Endodermal cell (in vitro differentiated cells): Measurements from ENCODE around the gene CEP112. TPM values are rescaled to one million over a fixed set of nuclear protein-coding genes. Genes with fewer than 3 reads are reported as not detected.

Experiments used
- DNase-seq: peaks from one replicate; pipeline ENCODE4 v3.0.0-alpha.2; 2017
- H3K27ac ChIP-seq: 2 replicates; pipeline ENCODE4 v1.5.1; 2013; ENCODE audit warnings: mild to moderate bottlenecking, low read depth, low read length, moderate library complexity
- H3K27me3 ChIP-seq: 2 replicates; pipeline ENCODE4 v1.6.1; 2013; ENCODE audit warnings: mild to moderate bottlenecking, low read length, moderate library complexity; ENCODE audit not compliant: insufficient read depth, control insufficient read depth, poor library complexity, severe bottlenecking
- H3K36me3 ChIP-seq: 2 replicates; pipeline ENCODE4 v1.7.0; 2013; ENCODE audit warnings: mild to moderate bottlenecking, low read length, moderate library complexity; ENCODE audit not compliant: control insufficient read depth, insufficient read depth
- H3K4me1 ChIP-seq: one replicate; pipeline ENCODE4 v1.7.0; 2013; ENCODE audit warnings: low read length; ENCODE audit not compliant: control insufficient read depth, insufficient read depth
- H3K4me3 ChIP-seq: 2 replicates; pipeline ENCODE4 v1.5.1; 2013; ENCODE audit warnings: mild to moderate bottlenecking, low read length, moderate library complexity
- H3K9ac ChIP-seq: 2 replicates; pipeline ENCODE4 v1.6.1; 2013; ENCODE audit warnings: mild to moderate bottlenecking, low read length, moderate library complexity; ENCODE audit not compliant: poor library complexity, severe bottlenecking; ENCODE audit errors: extremely low read depth
- H3K9me3 ChIP-seq: 2 replicates; pipeline ENCODE4 v1.6.1; 2013; ENCODE audit warnings: mild to moderate bottlenecking, low read length, moderate library complexity; ENCODE audit not compliant: control insufficient read depth
- H3K27ac Mint-ChIP-seq: 2 replicates; pipeline ENCODE4 v1.8.0; 2020; ENCODE audit warnings: mixed read lengths
- H3K27me3 Mint-ChIP-seq: 2 replicates; pipeline ENCODE4 v1.8.0; 2021; ENCODE audit warnings: mild to moderate bottlenecking, mixed read lengths; ENCODE audit not compliant: insufficient read depth
- H3K36me3 Mint-ChIP-seq: 2 replicates; pipeline ENCODE4 v1.8.0; 2020; ENCODE audit warnings: low read depth, mixed read lengths
- H3K4me1 Mint-ChIP-seq: 2 replicates; pipeline ENCODE4 v1.8.0; 2020; ENCODE audit warnings: mixed read lengths
- H3K4me3 Mint-ChIP-seq: 2 replicates; pipeline ENCODE4 v1.8.0; 2020; ENCODE audit warnings: mild to moderate bottlenecking, moderate library complexity, mixed read lengths
- H3K9me3 Mint-ChIP-seq: 2 replicates; pipeline ENCODE4 v1.8.0; 2020; ENCODE audit warnings: mild to moderate bottlenecking, mixed read lengths
- WGBS, 2 experiments: methylation state at CpG; one replicate each; pipeline versions ENCODE4 v1.1.5 to v1.1.7; 2013; ENCODE audit warnings: missing lambda C conversion rate in 2 of 2, mixed read lengths in 1 of 2; ENCODE audit not compliant: insufficient coverage in 1 of 2, insufficient read length in 1 of 2; 5-methylcytosine and 5-hydroxymethylcytosine counted together
- total RNA-seq, 2 donors: library from RNA; stranded (reverse); fragmentation: NEBNext Ultra II Directional in 1 of 2; extraction: Animal tissue kit (Norgen Biotek cat#: 25700) in 1 of 2; gene quantifications; 2 replicates in 1 of 2; 3 replicates in 1 of 2; pipeline ENCODE4 v1.2.1, GENCODE V29; 2021
- TF ChIP-seq, protein P1 (sequence below): fragments of 200-600 bp; sonication (generic); conservative IDR thresholded peaks from 2 replicates; pipeline ENCODE4 v1.5.0; 2021; ENCODE audit warnings: antibody characterized with exemption, mild to moderate bottlenecking

The CEP112 gene
- total RNA-seq, 2 donors from 2014 or later, result 15.2 to 21.4 TPM

- H3K4me3 ChIP-seq, result no peak overlapping the region
- no peaks in the 10 kb centered on the region for H3K9me3 Mint-ChIP-seq
- H3K27ac ChIP-seq, result no peak overlapping the region
- TF ChIP-seq, protein P1, sequence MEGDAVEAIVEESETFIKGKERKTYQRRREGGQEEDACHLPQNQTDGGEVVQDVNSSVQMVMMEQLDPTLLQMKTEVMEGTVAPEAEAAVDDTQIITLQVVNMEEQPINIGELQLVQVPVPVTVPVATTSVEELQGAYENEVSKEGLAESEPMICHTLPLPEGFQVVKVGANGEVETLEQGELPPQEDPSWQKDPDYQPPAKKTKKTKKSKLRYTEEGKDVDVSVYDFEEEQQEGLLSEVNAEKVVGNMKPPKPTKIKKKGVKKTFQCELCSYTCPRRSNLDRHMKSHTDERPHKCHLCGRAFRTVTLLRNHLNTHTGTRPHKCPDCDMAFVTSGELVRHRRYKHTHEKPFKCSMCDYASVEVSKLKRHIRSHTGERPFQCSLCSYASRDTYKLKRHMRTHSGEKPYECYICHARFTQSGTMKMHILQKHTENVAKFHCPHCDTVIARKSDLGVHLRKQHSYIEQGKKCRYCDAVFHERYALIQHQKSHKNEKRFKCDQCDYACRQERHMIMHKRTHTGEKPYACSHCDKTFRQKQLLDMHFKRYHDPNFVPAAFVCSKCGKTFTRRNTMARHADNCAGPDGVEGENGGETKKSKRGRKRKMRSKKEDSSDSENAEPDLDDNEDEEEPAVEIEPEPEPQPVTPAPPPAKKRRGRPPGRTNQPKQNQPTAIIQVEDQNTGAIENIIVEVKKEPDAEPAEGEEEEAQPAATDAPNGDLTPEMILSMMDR, result no peak
- no peak overlapping the region for H3K4me3 Mint-ChIP-seq
- H3K36me3 Mint-ChIP-seq, result no peaks in the 10 kb centered on the region
- H3K27me3 ChIP-seq, result no peaks in the 10 kb centered on the region
- 84 to 100% methylated on average over 1 of the region's 2 CpGs for WGBS, 2 experiments
- peaks cover 2% of the 10 kb centered on the region for H3K4me1 ChIP-seq
- no peak overlapping the region for H3K27ac Mint-ChIP-seq
- peaks cover 5% of the 10 kb centered on the region for H3K4me1 Mint-ChIP-seq
- no peak overlapping the region for H3K9ac ChIP-seq
- H3K36me3 ChIP-seq, result no peaks in the 10 kb centered on the region
- DNase-seq, result no peak
- H3K9me3 ChIP-seq, result no peaks in the 10 kb centered on the region
- no peaks in the 10 kb centered on the region for H3K27me3 Mint-ChIP-seq
Observed at GRCh38 chr17:65660947-65661346, 531.0 kb downstream of the CEP112 start.

DNA sequence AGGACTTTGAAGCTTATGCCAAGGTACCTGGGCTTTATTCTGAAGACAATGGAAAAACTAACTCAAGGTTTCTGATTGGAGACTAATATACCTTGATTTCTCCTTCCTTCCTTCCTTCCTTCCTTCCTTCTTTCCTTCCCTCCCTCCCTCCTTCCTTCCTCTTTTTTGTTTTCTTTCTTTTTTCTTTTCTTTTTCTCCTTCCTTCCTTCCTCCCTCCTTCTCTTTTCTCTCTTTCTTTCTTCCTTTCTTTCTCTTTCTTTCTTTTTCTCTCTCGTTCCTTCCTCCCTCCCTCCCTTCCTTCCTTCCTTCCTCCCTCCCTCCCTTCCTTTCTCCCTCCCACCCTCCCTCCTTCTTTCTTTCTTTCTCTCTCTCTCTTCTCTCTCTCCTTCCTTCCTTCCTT, 531.9 kb downstream of the CEP112 start:
- TF ChIP-seq, protein P1, result no peak
- no peak overlapping the region for H3K9ac ChIP-seq
- H3K4me1 ChIP-seq, result peaks cover 2% of the 10 kb centered on the region
- H3K36me3 ChIP-seq, result no peaks in the 10 kb centered on the region
- 82 to 96% methylated on average over 1 of the region's 1 CpG for WGBS, 2 experiments
- Mint-ChIP-seq H3K27me3 (no peaks in the 10 kb centered on the region), H3K4me3 (no peak overlapping the region), H3K9me3 (no peaks in the 10 kb centered on the region), H3K36me3 (no peaks in the 10 kb centered on the region), H3K4me1 (peaks cover 5% of the 10 kb centered on the region), H3K27ac (no peak overlapping the region)
- no peaks in the 10 kb centered on the region for H3K27me3 ChIP-seq
- H3K27ac ChIP-seq, result no peak overlapping the region
- no peaks in the 10 kb centered on the region for H3K9me3 ChIP-seq
- H3K4me3 ChIP-seq, result no peak overlapping the region
- DNase-seq, result no peak

- 95% methylated on average over 3 to 4 of the region's 4 CpGs for WGBS, 2 experiments
- H3K27me3 ChIP-seq, result no peaks in the 10 kb centered on the region
- H3K4me3 ChIP-seq, result no peak overlapping the region
- Mint-ChIP-seq H3K27ac (no peak overlapping the region), H3K36me3 (no peaks in the 10 kb centered on the region), H3K27me3 (no peaks in the 10 kb centered on the region), H3K4me3 (no peak overlapping the region), H3K9me3 (no peaks in the 10 kb centered on the region), H3K4me1 (peaks cover 5% of the 10 kb centered on the region)
- H3K36me3 ChIP-seq, result no peaks in the 10 kb centered on the region
- no peaks in the 10 kb centered on the region for H3K9me3 ChIP-seq
- peaks cover 2% of the 10 kb centered on the region for H3K4me1 ChIP-seq
- no peak overlapping the region for H3K9ac ChIP-seq
- TF ChIP-seq, protein P1, result no peak
- no peak for DNase-seq
- no peak overlapping the region for H3K27ac ChIP-seq
Observed at GRCh38 chr17:65659512-65659911, 532.4 kb downstream of the CEP112 start.
